GM20431 (cell line): ENCODE results near the gene DUSP12.

Experiments
- in situ Hi-C: fragments of 300-500 bp; cut with MseI, MboI; formaldehyde crosslinking; loops from one replicate; pipeline ENCODE4 v1.15.0; 2020; ENCODE audit warnings: low sequenced_read_pairs; ENCODE audit not compliant: unreplicated experiment

Gene DUSP12

GRCh38 chr1:161726473-161727255, 22.9 kb upstream of the DUSP12 start:
- in situ Hi-C loops = loop anchor here (25.0 kb wide), 1 partner anchor 89 kb away; the partner anchor contains the start of gene FCGR3B

GRCh38 chr1:161727256-161727924, 22.2 kb upstream of the DUSP12 start:
- in situ Hi-C loops = loop anchor here (25.0 kb wide), 1 partner anchor 90 kb away; the partner anchor contains the start of gene FCGR3B

GRCh38 chr1:161728376-161729226, 21.0 kb upstream of the DUSP12 start:
- in situ Hi-C loops = loop anchor here (25.0 kb wide), 1 partner anchor 91 kb away; the partner anchor contains the start of gene FCGR3B

GRCh38 chr1:161730050-161730564, 19.5 kb upstream of the DUSP12 start:
- in situ Hi-C loops = loop anchor here (25.0 kb wide), 1 partner anchor 93 kb away; the partner anchor contains the start of gene FCGR3B

- in situ Hi-C loops = loop anchor here (25.0 kb wide), 1 partner anchor 94 kb away; the partner anchor contains the start of gene FCGR3B
Observed at GRCh38 chr1:161731241-161731640, 18.3 kb upstream of the DUSP12 start.

GRCh38 chr1:161731981-161732718, 17.4 kb upstream of the DUSP12 start:
- in situ Hi-C loops = loop anchor here (25.0 kb wide), 1 partner anchor 95 kb away; the partner anchor contains the start of gene FCGR3B

- in situ Hi-C loops = loop anchor here (25.0 kb wide), 1 partner anchor 96 kb away; the partner anchor contains the start of gene FCGR3B
Observed at GRCh38 chr1:161733526-161733925, 16.1 kb upstream of the DUSP12 start.

GRCh38 chr1:161735837-161736236, 13.7 kb upstream of the DUSP12 start:
- in situ Hi-C loops = loop anchor here (25.0 kb wide), 1 partner anchor 99 kb away; the partner anchor contains the start of gene FCGR3B

GRCh38 chr1:161736335-161736969, 13.1 kb upstream of the DUSP12 start:
- in situ Hi-C loops = loop anchor here (25.0 kb wide), 1 partner anchor 99 kb away; the partner anchor contains the start of gene FCGR3B

GRCh38 chr1:161737625-161738024, 12.0 kb upstream of the DUSP12 start:
- in situ Hi-C loops = loop anchor here (25.0 kb wide), 1 partner anchor 100 kb away; the partner anchor contains the start of gene FCGR3B

GRCh38 chr1:161738627-161739287, 10.8 kb upstream of the DUSP12 start:
- in situ Hi-C loops = loop anchor here (25.0 kb wide), 1 partner anchor 101 kb away; the partner anchor contains the start of gene FCGR3B

GRCh38 chr1:161739865-161740566, 9.6 kb upstream of the DUSP12 start:
- in situ Hi-C loops = loop anchor here (10.0 to 25.0 kb wide), 2 partner anchors 103 to 255 kb away; partner anchors contain the start of gene FCGR3B

GRCh38 chr1:161740921-161741320, 8.7 kb upstream of the DUSP12 start:
- in situ Hi-C loops = loop anchor here (10.0 to 25.0 kb wide), 2 partner anchors 104 to 256 kb away; partner anchors contain the start of gene FCGR3B

- in situ Hi-C loops = loop anchor here (10.0 to 25.0 kb wide), 2 partner anchors 106 to 258 kb away; partner anchors contain the start of gene FCGR3B
Observed at GRCh38 chr1:161743231-161743630, 6.4 kb upstream of the DUSP12 start.

- in situ Hi-C loops = loop anchor here (10.0 to 25.0 kb wide), 2 partner anchors 110 to 263 kb away; partner anchors contain the start of gene FCGR3B
Observed at GRCh38 chr1:161747801-161748200, 1.8 kb upstream of the DUSP12 start.

- in situ Hi-C loops = no loop called here
Observed at GRCh38 chr1:161763522-161764098, 14.0 kb downstream of the DUSP12 start.
